ENCODE measurements around the gene CCDC57.

The CCDC57 gene

DNA sequence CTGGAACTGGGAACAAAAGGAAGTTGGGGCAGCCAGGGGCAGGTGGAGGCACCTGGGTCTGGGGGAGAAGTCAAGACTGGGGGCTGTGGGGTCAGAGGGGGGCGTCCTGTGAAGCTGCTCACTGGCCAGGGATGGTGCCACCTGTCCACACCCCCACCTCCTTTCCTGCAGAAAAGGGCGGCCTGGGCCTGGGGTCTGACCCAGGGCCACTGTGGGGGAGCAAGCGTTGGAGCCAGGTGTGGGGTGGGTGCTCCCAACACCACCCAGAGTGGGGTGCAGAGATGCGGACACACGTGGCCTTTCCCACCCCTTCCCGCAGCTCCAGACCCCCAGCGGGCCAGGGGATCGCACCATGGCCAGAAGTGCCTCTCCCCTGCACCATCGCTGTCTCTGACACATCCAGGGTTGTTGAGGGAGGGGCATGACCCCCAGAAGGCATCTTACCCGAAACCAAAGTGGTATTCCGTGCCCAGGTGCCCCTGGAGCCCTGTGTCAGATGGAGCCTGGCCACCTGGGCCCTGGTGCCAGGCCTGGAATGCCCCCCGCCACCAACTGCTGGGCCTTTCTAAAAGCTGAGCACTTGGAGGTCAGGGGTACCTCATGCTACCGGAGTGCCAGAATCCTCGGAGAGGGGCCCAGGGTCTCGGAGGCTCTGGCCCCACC, 13.6 kb upstream of the CCDC57 start:
- H3K4me3 ChIP-seq (ENCODE audit: low read depth in 1 of 2, low read length in 2 of 2): no peak overlapping the region
- H3K27me3 ChIP-seq (ENCODE audit: low read depth, low read length): no peaks in the 10 kb centered on the region
- no peak overlapping the region for H3K27ac ChIP-seq (ENCODE audit: low read length)
- H3K9me3 ChIP-seq (ENCODE audit: control insufficient read depth in 1 of 2, low read length in 2 of 2): no peaks in the 10 kb centered on the region
- peaks cover 0 to 15% of the 10 kb centered on the region in 2 donors for H3K4me1 ChIP-seq (ENCODE audit: control insufficient read depth in 1 of 2, insufficient read depth in 2 of 2, low read length in 2 of 2)
- H3K36me3 ChIP-seq (ENCODE audit: control insufficient read depth in 1 of 2, insufficient read depth in 2 of 2, low read length in 2 of 2): no peaks in the 10 kb centered on the region

DNA sequence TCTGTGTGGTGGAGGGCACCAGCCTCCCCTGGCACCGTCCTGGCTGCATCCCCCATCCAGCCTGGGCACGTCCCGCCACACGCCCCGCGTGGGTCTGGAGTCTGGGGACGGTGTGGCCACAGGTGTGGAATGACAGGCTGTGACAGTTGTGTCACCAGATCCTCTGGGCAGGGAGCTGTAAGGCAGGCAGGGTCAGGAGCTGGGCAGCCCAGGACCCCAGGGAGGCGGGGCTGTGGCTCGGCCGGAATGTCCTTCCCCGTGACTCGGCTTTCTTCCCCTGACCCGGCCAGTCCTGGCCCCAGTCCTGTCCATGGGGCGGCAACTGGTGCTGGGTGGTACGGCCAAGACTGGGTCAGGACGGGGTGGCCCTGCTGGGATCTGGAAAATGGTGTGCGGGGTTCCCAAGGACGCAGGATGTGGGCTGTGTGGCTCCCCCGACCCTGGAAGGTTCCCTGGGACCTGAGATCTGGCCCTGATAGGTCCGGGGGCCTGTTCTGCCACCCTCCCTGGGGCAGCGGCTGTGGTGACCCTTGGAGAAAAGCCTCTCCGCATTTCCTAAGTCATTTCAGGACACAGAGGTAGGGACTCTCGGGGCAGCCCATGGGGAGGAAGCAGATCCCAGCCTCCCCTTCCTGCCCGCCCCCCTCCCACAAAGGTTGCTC, 12.9 kb upstream of the CCDC57 start:
- H3K9me3 ChIP-seq (ENCODE audit: control insufficient read depth in 1 of 2, low read length in 2 of 2): no peaks in the 10 kb centered on the region
- no peaks in the 10 kb centered on the region for H3K27me3 ChIP-seq (ENCODE audit: low read depth, low read length)
- no peaks in the 10 kb centered on the region for H3K36me3 ChIP-seq (ENCODE audit: control insufficient read depth in 1 of 2, insufficient read depth in 2 of 2, low read length in 2 of 2)
- H3K27ac ChIP-seq (ENCODE audit: low read length): no peak overlapping the region
- no peak overlapping the region for H3K4me3 ChIP-seq (ENCODE audit: low read depth in 1 of 2, low read length in 2 of 2)
- peaks cover 0 to 12% of the 10 kb centered on the region in 2 donors for H3K4me1 ChIP-seq (ENCODE audit: control insufficient read depth in 1 of 2, insufficient read depth in 2 of 2, low read length in 2 of 2)

DNA sequence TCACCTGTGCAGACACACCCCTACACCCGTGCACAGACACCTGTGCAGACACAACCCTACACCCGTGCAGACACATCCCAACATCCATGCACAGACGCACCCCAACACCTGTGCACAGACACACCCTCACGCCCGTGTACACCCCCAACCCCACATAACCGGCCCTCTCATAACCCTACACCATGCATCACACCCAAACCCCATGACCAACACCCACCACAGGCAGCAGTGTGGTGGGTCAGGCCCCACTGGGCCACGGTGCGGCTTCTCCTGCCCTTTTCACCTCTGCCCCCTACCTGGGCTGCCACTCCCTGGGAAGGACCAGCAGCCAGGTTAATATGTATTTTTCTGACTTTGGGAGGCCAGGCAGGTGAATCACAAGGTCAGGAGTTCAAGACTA, 12.0 kb upstream of the CCDC57 start:
- Histone ChIP-seq H3K27ac (ENCODE audit: low read length) (no peak overlapping the region), H3K4me3 (ENCODE audit: low read depth in 1 of 2, low read length in 2 of 2) (no peak overlapping the region), H3K36me3 (ENCODE audit: control insufficient read depth in 1 of 2, insufficient read depth in 2 of 2, low read length in 2 of 2) (no peaks in the 10 kb centered on the region), H3K9me3 (ENCODE audit: control insufficient read depth in 1 of 2, low read length in 2 of 2) (no peaks in the 10 kb centered on the region), H3K27me3 (ENCODE audit: low read depth, low read length) (no peaks in the 10 kb centered on the region), H3K4me1 (ENCODE audit: control insufficient read depth in 1 of 2, insufficient read depth in 2 of 2, low read length in 2 of 2) (peaks cover 0 to 3% of the 10 kb centered on the region in 2 donors)

DNA sequence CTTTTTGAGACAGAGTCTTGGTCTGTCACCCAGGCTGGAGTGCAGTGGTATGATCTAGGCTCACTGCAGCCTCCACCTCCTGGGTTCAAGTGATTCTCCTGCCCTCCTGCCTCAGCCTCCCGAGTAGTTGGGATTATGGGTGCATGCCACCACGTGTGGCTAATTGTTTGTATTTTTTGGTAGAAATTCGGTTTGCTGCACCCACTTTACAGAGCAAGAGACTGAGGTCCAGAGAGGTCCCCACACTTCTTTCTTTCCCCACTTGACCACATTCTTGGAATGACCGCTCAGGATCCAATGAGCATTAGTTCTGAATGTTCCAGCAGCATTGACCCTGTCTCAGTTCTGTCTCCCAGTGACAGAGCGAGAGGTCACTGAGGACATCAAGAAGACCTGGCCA, 10.9 kb upstream of the CCDC57 start:
- H3K9me3 ChIP-seq (ENCODE audit: control insufficient read depth in 1 of 2, low read length in 2 of 2): no peaks in the 10 kb centered on the region
- H3K4me3 ChIP-seq (ENCODE audit: low read depth in 1 of 2, low read length in 2 of 2): no peak overlapping the region
- no peaks in the 10 kb centered on the region for H3K36me3 ChIP-seq (ENCODE audit: control insufficient read depth in 1 of 2, insufficient read depth in 2 of 2, low read length in 2 of 2)
- no peak overlapping the region for H3K27ac ChIP-seq (ENCODE audit: low read length)
- no peaks in the 10 kb centered on the region for H3K4me1 ChIP-seq (ENCODE audit: control insufficient read depth in 1 of 2, insufficient read depth in 2 of 2, low read length in 2 of 2)
- no peaks in the 10 kb centered on the region for H3K27me3 ChIP-seq (ENCODE audit: low read depth, low read length)

DNA sequence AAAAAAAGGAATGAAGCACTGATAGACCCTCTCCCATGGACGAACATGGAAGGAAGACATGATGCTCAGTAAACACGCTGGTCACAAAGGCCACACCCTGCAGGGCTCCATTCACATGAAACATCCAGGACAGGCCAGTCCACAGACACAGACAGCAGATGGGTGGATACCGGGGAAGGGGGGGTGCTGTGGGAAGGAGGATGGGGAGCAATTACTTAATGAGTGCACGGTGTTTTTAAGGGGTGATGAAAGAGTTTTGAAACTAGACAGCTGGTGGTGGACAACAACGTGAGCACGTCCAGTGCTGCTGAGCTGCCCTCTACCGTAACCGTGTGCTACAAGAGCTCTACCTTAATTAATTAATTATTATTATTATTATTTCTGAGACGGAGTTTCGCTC, 10.2 kb upstream of the CCDC57 start:
- no peaks in the 10 kb centered on the region for H3K27me3 ChIP-seq (ENCODE audit: low read depth, low read length)
- no peak overlapping the region for H3K27ac ChIP-seq (ENCODE audit: low read length)
- H3K9me3 ChIP-seq (ENCODE audit: control insufficient read depth in 1 of 2, low read length in 2 of 2): no peaks in the 10 kb centered on the region
- no peak overlapping the region for H3K4me3 ChIP-seq (ENCODE audit: low read depth in 1 of 2, low read length in 2 of 2)
- no peaks in the 10 kb centered on the region for H3K36me3 ChIP-seq (ENCODE audit: control insufficient read depth in 1 of 2, insufficient read depth in 2 of 2, low read length in 2 of 2)
- H3K4me1 ChIP-seq (ENCODE audit: control insufficient read depth in 1 of 2, insufficient read depth in 2 of 2, low read length in 2 of 2): no peaks in the 10 kb centered on the region

DNA sequence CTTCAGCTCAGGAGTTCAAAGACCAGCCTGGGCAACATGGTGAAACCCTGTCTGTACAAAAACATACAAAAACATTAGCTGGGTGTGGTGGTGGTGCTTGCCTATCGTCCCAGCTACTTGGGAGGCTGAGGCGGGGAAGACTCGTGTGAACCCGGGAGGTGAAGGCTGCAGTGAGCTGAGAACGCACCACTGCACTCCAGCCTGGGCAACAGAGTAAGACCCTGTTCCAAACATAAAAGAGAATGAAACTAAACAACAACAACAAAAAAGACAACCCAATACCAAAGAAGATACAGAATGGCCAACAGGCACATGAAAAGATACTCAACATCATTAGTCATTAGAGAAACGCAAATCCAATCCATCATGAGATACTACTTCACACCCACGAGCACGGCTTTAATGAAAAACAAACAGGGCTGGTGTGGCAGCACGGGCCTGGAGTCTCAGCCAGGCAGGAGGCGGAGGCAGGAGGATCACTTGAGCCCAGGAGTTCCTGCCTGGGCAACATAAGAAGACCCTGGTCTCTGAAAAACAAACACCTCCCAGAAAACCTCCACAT, 8.8 kb upstream of the CCDC57 start:
- Histone ChIP-seq H3K4me3 (ENCODE audit: low read depth in 1 of 2, low read length in 2 of 2) (no peak overlapping the region), H3K4me1 (ENCODE audit: control insufficient read depth in 1 of 2, insufficient read depth in 2 of 2, low read length in 2 of 2) (peaks cover 0 to 1% of the 10 kb centered on the region in 2 donors), H3K27me3 (ENCODE audit: low read depth, low read length) (no peaks in the 10 kb centered on the region), H3K27ac (ENCODE audit: low read length) (no peak overlapping the region), H3K36me3 (ENCODE audit: control insufficient read depth in 1 of 2, insufficient read depth in 2 of 2, low read length in 2 of 2) (no peaks in the 10 kb centered on the region), H3K9me3 (ENCODE audit: control insufficient read depth in 1 of 2, low read length in 2 of 2) (no peaks in the 10 kb centered on the region)

DNA sequence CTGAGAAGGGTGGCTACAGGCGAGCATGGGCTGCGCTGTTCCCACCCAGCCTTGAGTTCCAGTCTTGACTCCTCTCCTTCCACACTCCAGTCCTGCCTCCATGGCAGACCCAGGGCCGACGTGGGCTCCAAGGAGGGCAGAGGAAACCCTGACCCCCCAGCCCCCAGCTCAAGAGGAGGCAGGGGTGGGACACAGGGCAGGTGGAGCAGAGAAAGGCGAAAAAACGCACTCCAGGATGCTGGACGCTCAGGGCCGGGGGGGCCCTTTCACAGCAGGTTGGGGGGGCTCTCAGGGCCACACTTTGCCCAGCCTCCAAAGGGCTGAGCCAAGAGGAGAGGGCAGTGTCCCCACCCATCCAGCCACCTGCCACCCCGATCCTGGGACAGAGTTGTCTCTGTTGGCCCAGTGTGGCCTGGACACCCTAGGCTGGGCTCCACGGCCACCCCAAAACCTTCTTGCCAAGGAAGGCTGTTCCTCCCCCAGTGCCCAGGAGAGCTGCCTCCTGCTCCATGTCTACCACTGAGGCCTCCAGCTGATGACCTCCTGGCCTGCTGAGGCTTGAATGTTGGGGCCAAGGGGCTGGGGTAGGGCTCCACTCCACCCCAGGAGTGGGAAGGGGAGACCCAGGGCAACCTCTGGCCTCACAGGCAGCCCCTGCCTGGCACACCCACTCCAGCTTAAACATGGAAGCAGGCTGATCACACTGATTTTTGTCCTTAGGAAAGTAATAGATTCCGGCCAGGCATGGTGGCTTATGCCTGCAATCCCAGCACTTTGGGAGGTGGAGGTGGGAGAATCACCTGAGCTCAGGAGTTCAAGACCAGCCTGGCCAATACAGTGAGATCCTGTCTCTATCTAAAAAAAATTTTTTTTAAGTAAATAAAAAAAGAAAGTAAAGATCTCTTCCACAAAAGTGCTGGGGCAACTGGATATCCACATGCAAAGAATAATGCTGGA, 7.4 kb upstream of the CCDC57 start:
- Histone ChIP-seq H3K4me3 (ENCODE audit: low read depth in 1 of 2, low read length in 2 of 2) (no peak overlapping the region), H3K36me3 (ENCODE audit: control insufficient read depth in 1 of 2, insufficient read depth in 2 of 2, low read length in 2 of 2) (no peaks in the 10 kb centered on the region), H3K27ac (ENCODE audit: low read length) (no peak overlapping the region), H3K27me3 (ENCODE audit: low read depth, low read length) (no peaks in the 10 kb centered on the region), H3K9me3 (ENCODE audit: control insufficient read depth in 1 of 2, low read length in 2 of 2) (no peaks in the 10 kb centered on the region), H3K4me1 (ENCODE audit: control insufficient read depth in 1 of 2, insufficient read depth in 2 of 2, low read length in 2 of 2) (peaks cover 0 to 13% of the 10 kb centered on the region in 2 donors)

DNA sequence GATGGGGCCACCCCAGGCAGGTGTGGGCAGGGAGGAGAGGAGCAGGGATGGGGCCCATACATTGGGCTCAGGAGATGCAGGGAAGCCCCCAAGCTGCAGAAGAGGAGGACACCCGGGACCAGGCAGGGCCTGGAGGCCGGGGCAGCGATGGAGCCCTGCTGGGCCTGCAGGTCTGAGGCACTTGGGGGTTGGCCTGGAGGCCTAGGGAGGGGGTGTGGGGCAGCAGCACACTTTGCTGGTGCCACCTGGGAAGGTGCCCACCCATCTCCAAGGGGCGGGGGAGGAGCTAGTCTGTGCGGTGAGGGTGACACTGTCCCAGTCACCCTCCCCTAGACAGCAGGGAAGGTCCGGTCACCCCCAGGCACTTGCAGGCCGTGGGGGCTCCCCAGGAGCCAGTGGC, 6.4 kb upstream of the CCDC57 start:
- Histone ChIP-seq H3K4me3 (ENCODE audit: low read depth in 1 of 2, low read length in 2 of 2) (no peak overlapping the region), H3K9me3 (ENCODE audit: control insufficient read depth in 1 of 2, low read length in 2 of 2) (no peaks in the 10 kb centered on the region), H3K27ac (ENCODE audit: low read length) (no peak overlapping the region), H3K4me1 (ENCODE audit: control insufficient read depth in 1 of 2, insufficient read depth in 2 of 2, low read length in 2 of 2) (peaks cover 0 to 18% of the 10 kb centered on the region in 2 donors), H3K27me3 (ENCODE audit: low read depth, low read length) (no peaks in the 10 kb centered on the region), H3K36me3 (ENCODE audit: control insufficient read depth in 1 of 2, insufficient read depth in 2 of 2, low read length in 2 of 2) (no peaks in the 10 kb centered on the region)

DNA sequence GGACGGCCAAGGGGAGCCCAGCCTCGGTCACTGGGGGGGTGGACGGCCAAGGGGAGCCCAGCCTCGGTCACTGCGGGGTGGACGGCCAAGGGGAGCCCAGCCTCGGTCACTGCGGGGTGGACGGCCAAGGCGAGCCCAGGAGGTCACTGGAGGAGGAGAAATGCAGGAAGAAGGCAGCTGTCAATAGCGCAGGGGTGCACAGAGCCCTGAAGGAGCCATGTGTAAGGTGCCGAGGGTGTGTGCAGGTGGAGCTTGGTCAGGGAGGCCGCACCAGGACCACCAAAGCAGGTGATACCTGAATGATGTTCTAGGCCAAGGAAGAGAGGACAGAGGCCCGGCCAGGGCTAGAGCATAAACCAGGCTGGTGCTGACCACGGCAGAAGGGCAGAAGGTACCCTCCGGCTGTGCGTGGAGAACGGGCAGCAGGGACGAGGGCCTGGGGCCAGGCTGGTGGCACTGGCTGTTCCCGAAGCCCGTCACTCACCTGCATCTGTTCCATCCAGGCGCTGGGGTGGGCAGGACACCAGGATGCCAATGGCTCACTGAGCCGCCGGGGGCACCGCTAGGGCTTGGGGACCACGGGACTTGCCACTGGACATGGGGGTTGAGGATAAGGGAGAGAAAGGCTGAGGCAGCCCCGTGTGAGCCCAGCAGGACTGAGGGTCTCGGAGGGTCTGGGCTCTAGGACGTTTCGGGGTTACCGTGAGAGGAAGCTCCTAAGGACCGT, 5.9 kb upstream of the CCDC57 start:
- Histone ChIP-seq H3K4me1 (ENCODE audit: control insufficient read depth in 1 of 2, insufficient read depth in 2 of 2, low read length in 2 of 2) (peaks cover 0 to 22% of the 10 kb centered on the region in 2 donors), H3K27me3 (ENCODE audit: low read depth, low read length) (no peaks in the 10 kb centered on the region), H3K27ac (ENCODE audit: low read length) (no peak overlapping the region), H3K9me3 (ENCODE audit: control insufficient read depth in 1 of 2, low read length in 2 of 2) (no peaks in the 10 kb centered on the region), H3K4me3 (ENCODE audit: low read depth in 1 of 2, low read length in 2 of 2) (no peak overlapping the region), H3K36me3 (ENCODE audit: control insufficient read depth in 1 of 2, insufficient read depth in 2 of 2, low read length in 2 of 2) (no peaks in the 10 kb centered on the region)

DNA sequence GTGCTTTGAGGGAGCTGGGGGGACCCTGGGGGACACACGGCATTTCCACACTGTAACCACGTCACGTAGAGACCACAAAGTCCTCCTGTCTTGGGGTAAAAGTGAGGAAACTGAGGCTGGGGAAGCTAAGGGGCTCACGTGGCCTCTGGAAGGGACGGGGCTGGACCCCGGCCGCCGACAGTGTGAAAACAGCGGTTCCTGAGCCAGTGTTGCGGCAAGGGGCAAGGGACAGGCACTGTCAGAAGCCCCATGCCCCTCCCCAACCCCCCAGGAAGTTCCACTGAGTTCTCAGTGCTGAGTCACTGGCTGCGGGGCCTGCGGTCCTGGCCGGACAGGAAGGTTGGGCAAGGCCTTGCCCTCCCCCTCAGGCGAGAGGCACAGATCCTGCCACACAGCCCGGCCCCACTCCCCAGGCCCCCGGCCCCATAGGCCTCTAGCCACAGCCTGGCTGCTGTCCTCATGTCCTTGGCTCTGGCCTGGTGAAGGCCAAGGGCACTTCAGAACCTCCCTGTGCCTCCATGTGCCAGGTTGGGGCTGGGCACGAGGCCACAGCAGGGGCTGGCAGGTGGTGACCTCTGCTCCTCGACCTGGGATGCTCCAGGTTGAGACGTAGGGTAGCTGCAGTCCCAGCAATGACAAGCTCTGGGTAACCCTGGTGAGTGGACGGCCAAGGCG, 5.0 kb upstream of the CCDC57 start:
- H3K9me3 ChIP-seq (ENCODE audit: control insufficient read depth in 1 of 2, low read length in 2 of 2): no peaks in the 10 kb centered on the region
- H3K27me3 ChIP-seq (ENCODE audit: low read depth, low read length): no peaks in the 10 kb centered on the region
- no peaks in the 10 kb centered on the region for H3K36me3 ChIP-seq (ENCODE audit: control insufficient read depth in 1 of 2, insufficient read depth in 2 of 2, low read length in 2 of 2)
- no peak overlapping the region for H3K4me3 ChIP-seq (ENCODE audit: low read depth in 1 of 2, low read length in 2 of 2)
- peak overlapping the region; percentile 45 for H3K27ac ChIP-seq (ENCODE audit: low read length)
- peaks cover 0 to 26% of the 10 kb centered on the region in 2 donors for H3K4me1 ChIP-seq (ENCODE audit: control insufficient read depth in 1 of 2, insufficient read depth in 2 of 2, low read length in 2 of 2)

Data from muscle layer of duodenum (tissue), 2 donors.